Osteoblast (primary cell): ENCODE measurements around the gene HIVEP2. TPM values are rescaled to one million over a fixed set of nuclear protein-coding genes. Genes with fewer than 3 reads are reported as not detected.

Source experiments
- DNase-seq: peaks from one replicate; pipeline ENCODE4 v3.0.0; 2011; ENCODE audit warnings: low spot score, mixed read lengths; ENCODE audit not compliant: insufficient read length; ENCODE audit errors: missing footprints
- H2AFZ ChIP-seq: 2 replicates; pipeline ENCODE4 v1.6.0; 2011; ENCODE audit warnings: mild to moderate bottlenecking, low read length
- H3K27ac ChIP-seq: 2 replicates; pipeline ENCODE4 v1.5.1; 2011; ENCODE audit warnings: mild to moderate bottlenecking, low read depth, low read length, moderate library complexity
- H3K27me3 ChIP-seq: 2 replicates; pipeline ENCODE4 v1.6.0; 2012; ENCODE audit warnings: mild to moderate bottlenecking, control low read depth, inconsistent platforms, low read length, moderate library complexity; ENCODE audit not compliant: insufficient read depth
- H3K36me3 ChIP-seq: 2 replicates; pipeline ENCODE4 v1.5.1; 2011; ENCODE audit warnings: mild to moderate bottlenecking, low read length, control low read depth, moderate library complexity; ENCODE audit not compliant: insufficient read depth
- H3K4me1 ChIP-seq: 2 replicates; pipeline ENCODE4 v1.5.1; 2011; ENCODE audit warnings: mild to moderate bottlenecking, low read length, control low read depth, moderate library complexity; ENCODE audit not compliant: insufficient read depth
- H3K4me2 ChIP-seq: 2 replicates; pipeline ENCODE4 v1.6.0; 2011; ENCODE audit warnings: mild to moderate bottlenecking, low read length; ENCODE audit not compliant: insufficient read depth
- H3K4me3 ChIP-seq: fragments of 200-600 bp; sonication (generic); 3 replicates; pipeline ENCODE4 v1.5.1; 2012; ENCODE audit warnings: mild to moderate bottlenecking, low read length, inconsistent platforms; ENCODE audit not compliant: insufficient read depth
- H3K79me2 ChIP-seq: 2 replicates; pipeline ENCODE4 v1.6.0; 2012; ENCODE audit warnings: mild to moderate bottlenecking, low read length, control low read depth, inconsistent platforms; ENCODE audit not compliant: insufficient read depth
- H3K9me3 ChIP-seq: 2 replicates; pipeline ENCODE4 v1.5.1; 2011; ENCODE audit warnings: low read depth, low read length, control low read depth
- H4K20me1 ChIP-seq: 2 replicates; pipeline ENCODE4 v1.6.0; 2012; ENCODE audit warnings: mild to moderate bottlenecking, low read length, control low read depth; ENCODE audit not compliant: insufficient read depth
- CTCF ChIP-seq: IDR thresholded peaks from 2 replicates; pipeline ENCODE4 v1.5.1; 2011; ENCODE audit warnings: mild to moderate bottlenecking, low read depth, low read length, moderate library complexity; ENCODE audit errors: extremely low read depth
- total RNA-seq: library from RNA; depleted of rRNA; stranded (reverse); fragments of >200 nt; gene quantifications from 2 replicates; pipeline ENCODE4 v1.2.3, GENCODE V29; 2012

Gene HIVEP2
- total RNA-seq, 1 donor, result 30.4 TPM

DNA sequence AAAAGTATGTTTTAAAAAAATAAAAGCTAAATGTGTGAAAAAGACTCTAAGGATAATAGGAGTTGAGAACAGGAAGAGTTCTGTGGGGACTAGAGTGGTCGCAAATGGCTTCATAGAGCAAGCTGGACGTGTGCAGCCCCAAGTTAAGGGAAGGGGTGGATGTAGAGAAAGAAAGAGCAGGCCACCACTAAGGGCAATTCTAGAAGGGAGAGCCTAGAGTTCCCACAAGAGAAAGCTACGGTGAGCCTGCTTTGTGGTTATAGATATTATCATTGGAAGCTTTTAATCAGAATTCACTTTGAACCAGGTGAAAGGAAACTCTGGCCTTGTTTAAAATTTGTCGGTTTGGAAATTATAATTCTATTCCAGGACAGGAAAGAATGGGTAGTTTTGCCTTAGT lies 101.6 kb downstream of the HIVEP2 start:
- DNase-seq, result no peak
- Histone ChIP-seq H3K4me2 (peak overlapping the region; percentile 88), H3K4me3 (peak overlapping the region; percentile 60), H3K4me1 (peaks cover 78% of the 10 kb centered on the region), H3K27me3 (no peaks in the 10 kb centered on the region), H3K27ac (peak overlapping the region; percentile 94), H3K79me2 (peaks cover 67% of the 10 kb centered on the region), H4K20me1 (no peaks in the 10 kb centered on the region), H3K9me3 (no peaks in the 10 kb centered on the region), H2AFZ (no peak overlapping the region), H3K36me3 (no peaks in the 10 kb centered on the region)
- no peak for TF ChIP-seq CTCF

DNA sequence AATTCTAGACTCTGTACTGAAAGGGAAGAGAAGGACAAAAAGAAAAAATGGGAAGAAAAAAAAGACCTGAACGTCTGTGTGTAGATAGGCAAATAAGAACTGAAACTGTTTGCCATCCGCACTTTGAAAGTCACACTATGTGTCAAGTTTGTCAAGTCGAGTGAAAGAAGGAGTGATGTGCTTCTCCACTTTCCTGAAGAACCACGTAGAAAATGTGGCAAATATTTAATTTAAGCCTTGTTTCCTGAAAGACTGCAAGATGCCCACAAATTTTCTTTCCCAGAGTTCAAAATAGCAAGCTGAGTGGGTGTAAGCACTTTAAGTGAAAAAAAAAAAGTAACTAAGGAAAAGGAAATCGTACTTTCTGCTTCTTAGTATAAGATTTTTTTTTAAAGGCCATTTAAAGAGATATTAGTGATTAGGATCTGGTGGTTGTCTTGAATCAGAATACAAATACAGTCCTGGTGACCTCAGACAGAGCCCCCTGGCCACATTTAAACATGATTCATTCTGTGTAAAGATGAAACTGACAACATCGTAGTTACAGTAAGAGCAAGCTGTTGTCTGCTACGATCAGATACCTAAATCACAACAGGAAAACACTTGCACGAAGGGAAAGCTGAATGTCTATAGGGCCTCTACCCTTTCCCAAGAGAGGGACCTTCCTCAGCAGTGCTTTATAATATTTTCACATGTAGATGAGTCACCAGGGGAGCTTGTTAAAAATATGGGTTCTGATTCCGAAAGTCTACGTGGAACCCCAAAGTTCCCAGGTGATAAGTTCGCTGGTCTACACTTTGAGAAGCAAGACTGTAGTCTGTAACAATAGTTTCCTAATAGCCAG lies 102.3 kb downstream of the HIVEP2 start:
- Histone ChIP-seq H3K9me3 (no peaks in the 10 kb centered on the region), H3K27me3 (no peaks in the 10 kb centered on the region), H3K4me3 (peak overlapping the region; percentile 60), H3K4me1 (peaks cover 71% of the 10 kb centered on the region), H3K79me2 (peaks cover 68% of the 10 kb centered on the region), H4K20me1 (no peaks in the 10 kb centered on the region), H2AFZ (peak overlapping the region; percentile 79), H3K27ac (peak overlapping the region; percentile 94), H3K36me3 (no peaks in the 10 kb centered on the region), H3K4me2 (peak overlapping the region; percentile 88)
- TF ChIP-seq CTCF, result no peak
- DNase-seq, result peak; percentile 17

- H3K27ac ChIP-seq, result peak overlapping the region; percentile 94
Measured at GRCh38 chr6:142841915-142842314, 103.1 kb downstream of the HIVEP2 start.

More at GRCh38 chr6:142841915-142842314, 103.1 kb downstream of the HIVEP2 start:
- Histone ChIP-seq H3K4me2 (peak overlapping the region; percentile 88), H2AFZ (no peak overlapping the region), H3K27me3 (no peaks in the 10 kb centered on the region), H4K20me1 (no peaks in the 10 kb centered on the region), H3K36me3 (no peaks in the 10 kb centered on the region), H3K4me1 (peaks cover 63% of the 10 kb centered on the region), H3K9me3 (no peaks in the 10 kb centered on the region), H3K79me2 (peaks cover 75% of the 10 kb centered on the region), H3K4me3 (peak overlapping the region; percentile 60)
- no peak for DNase-seq
- TF ChIP-seq CTCF, result no peak
